ENCODE results near the gene MAVS.

DNA sequence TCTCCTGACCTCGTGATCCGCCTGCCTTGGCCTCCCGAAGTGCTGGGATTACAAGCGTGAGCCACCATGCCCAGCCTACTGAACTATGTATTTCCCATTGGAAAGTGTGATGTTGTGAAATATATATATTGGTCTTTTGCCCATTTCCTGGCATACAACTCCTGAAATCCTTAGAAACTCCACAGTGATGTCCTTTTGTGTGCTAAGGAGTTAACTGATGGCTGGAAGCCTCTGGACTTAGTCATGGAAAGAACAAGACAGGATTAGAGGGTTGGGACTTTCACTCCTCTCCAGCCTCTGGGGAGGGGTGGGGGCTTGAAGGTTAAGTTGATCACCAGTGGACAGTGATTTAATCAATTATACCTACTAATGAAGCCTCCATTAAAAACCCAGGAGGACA lies 49.7 kb downstream of the MAVS start:
- TF ChIP-seq POLR2A (IDR thresholded peaks at IDR 0.05; ENCODE audit: low read depth, low read length), result no peak
- TF ChIP-seq, protein P1, sequence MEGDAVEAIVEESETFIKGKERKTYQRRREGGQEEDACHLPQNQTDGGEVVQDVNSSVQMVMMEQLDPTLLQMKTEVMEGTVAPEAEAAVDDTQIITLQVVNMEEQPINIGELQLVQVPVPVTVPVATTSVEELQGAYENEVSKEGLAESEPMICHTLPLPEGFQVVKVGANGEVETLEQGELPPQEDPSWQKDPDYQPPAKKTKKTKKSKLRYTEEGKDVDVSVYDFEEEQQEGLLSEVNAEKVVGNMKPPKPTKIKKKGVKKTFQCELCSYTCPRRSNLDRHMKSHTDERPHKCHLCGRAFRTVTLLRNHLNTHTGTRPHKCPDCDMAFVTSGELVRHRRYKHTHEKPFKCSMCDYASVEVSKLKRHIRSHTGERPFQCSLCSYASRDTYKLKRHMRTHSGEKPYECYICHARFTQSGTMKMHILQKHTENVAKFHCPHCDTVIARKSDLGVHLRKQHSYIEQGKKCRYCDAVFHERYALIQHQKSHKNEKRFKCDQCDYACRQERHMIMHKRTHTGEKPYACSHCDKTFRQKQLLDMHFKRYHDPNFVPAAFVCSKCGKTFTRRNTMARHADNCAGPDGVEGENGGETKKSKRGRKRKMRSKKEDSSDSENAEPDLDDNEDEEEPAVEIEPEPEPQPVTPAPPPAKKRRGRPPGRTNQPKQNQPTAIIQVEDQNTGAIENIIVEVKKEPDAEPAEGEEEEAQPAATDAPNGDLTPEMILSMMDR (IDR thresholded peaks at IDR 0.05; ENCODE audit: extremely low read depth in 1 of 2, insufficient read depth in 1 of 2, low read depth in 1 of 2, low read length in 2 of 2), result no peak
- no peak for TF ChIP-seq EZH2 (IDR thresholded peaks at IDR 0.05; ENCODE audit: borderline replicate concordance, low read depth, low read length, severe bottlenecking)
- no peak for TF ChIP-seq JUN (IDR thresholded peaks at IDR 0.05; ENCODE audit: borderline replicate concordance, insufficient read depth, insufficient read length, low read depth)
